Measurements from ENCODE around the gene CISTR.

- TF ChIP-seq POLR2AphosphoS5 (IDR thresholded peaks at IDR 0.05; ENCODE audit: low read depth, low read length) (no peak), POLR2A (IDR thresholded peaks at IDR 0.05; ENCODE audit: low read depth, low read length) (no peak), TAF1 (IDR thresholded peaks at IDR 0.05; ENCODE audit: low read depth, low read length) (no peak)
Measured at GRCh38 chr12:53709671-53710070, 42.1 kb downstream of the CISTR start.

Data from GM12891 (cell line).